NCI-H446 (cell line): Measurements from ENCODE around the gene KCNK4.

Source experiments
- DNase-seq, 2 experiments: peaks; one replicate each; lab custom pipeline; 2025; lab: John Stamatoyannopoulos, UW

The KCNK4 gene

DNA sequence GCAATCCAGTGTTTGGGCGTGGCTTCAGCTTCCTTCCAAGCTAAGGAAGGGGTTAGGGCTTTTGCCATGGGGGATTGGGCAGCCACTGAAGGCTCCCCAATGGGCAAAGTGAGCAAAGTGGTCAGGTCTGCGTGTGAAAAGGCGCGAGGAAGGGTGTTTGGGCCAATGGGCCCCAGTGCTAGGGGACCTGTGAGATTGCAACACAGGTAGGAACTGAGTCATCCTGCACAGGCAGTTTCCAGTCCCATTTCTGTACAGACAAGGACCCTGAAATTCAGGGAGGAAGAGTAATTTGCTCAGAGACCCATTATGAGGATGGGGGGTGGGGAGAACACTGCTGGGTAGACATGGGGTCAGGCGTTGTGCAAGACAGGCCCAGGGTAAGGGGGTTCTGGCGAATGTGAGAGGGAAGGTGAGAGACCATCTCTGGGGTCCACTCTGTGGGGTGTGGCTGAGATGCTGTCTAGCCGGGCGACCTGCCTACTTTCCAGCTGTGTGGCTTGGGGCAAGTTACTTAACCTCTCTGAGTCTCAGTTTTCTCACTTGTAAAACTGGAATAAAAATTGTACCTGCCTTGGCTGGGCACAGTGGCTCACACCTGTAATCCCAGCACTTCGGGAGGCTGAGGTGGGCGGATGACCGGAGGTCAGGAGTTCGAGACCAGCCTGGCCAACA is 56.2 kb downstream of the KCNK4 start:
- no peak for DNase-seq

- DNase-seq, result peak in 1 of 2 experiments; percentile 62
Measured at GRCh38 chr11:64348383-64349024, 57.4 kb downstream of the KCNK4 start.

- DNase-seq, result no peak
Measured at GRCh38 chr11:64349025-64349387, 57.9 kb downstream of the KCNK4 start.

GRCh38 chr11:64349404-64349803 is 58.3 kb downstream of the KCNK4 start:
- no peak for DNase-seq
